ENCODE measurements around the gene EPS15. TPM values are rescaled to one million over a fixed set of nuclear protein-coding genes. Genes with fewer than 3 reads are reported as not detected.

Gene EPS15
- polyA plus RNA-seq, 1 donor (not counting 4 experiments of a cell fraction or from before 2014, with no cell fraction given) = 33.2 TPM

GRCh38 chr1:51425273-51425672 lies 93.8 kb downstream of the EPS15 start:
- H3K4me2 ChIP-seq (ENCODE audit: control insufficient read depth, extremely low read depth, insufficient read depth, low read depth, low read length) = no peak overlapping the region
- FAIRE-seq (no peak), DNase-seq (ENCODE audit: low read depth, low spot score) (no peak)
- no peaks in the 10 kb centered on the region for H3K79me2 ChIP-seq (ENCODE audit: control insufficient read depth, insufficient read depth, low read length)
- H3K27ac ChIP-seq (ENCODE audit: control insufficient read depth, insufficient read depth, low read length) = no peak overlapping the region
- H3K4me3 ChIP-seq (ENCODE audit: control insufficient read depth in 2 of 3, extremely low read depth in 1 of 3, insufficient read depth in 2 of 3, low read depth in 1 of 3, low read length in 3 of 3) = no peak overlapping the region
- H2AFZ ChIP-seq (ENCODE audit: control insufficient read depth, low read length) = no peak overlapping the region
- no peaks in the 10 kb centered on the region for H3K9me3 ChIP-seq (ENCODE audit: control insufficient read depth, low read depth, low read length)
- TF ChIP-seq CTCF (optimal IDR thresholded peaks at IDR 0.05 in 1 of 3, IDR thresholded peaks at IDR 0.05 in 1 of 3, conservative IDR thresholded peaks at IDR 0.05 in 1 of 3; ENCODE audit: extremely low read depth in 1 of 3, insufficient read depth in 2 of 3, low read length in 3 of 3) = no peak
- no peak for TF ChIP-seq EZH2 (IDR thresholded peaks at IDR 0.05; ENCODE audit: low read length)
- dilution Hi-C loops (cut with MboI; ENCODE audit: extremely low pct_ligation_motif_present, low sequenced_read_pairs) = no loop called here
- H3K9ac ChIP-seq (ENCODE audit: control insufficient read depth, extremely low read depth, insufficient read depth, low read length) = no peak overlapping the region
- H4K20me1 ChIP-seq (ENCODE audit: control insufficient read depth, extremely low read depth, insufficient read depth, low read length) = no peaks in the 10 kb centered on the region
- peaks cover 5 to 16% of the 10 kb centered on the region in 2 experiments for H3K36me3 ChIP-seq (ENCODE audit: control insufficient read depth in 2 of 2, extremely low read depth in 1 of 2, insufficient read depth in 2 of 2, low read length in 2 of 2)
- no peaks in the 10 kb centered on the region for H3K27me3 ChIP-seq (ENCODE audit: control insufficient read depth, extremely low read depth, insufficient read depth, low read length)
- H3K4me1 ChIP-seq (ENCODE audit: control insufficient read depth, extremely low read depth, insufficient read depth, low read length) = peaks cover 2% of the 10 kb centered on the region
- no peaks in the 10 kb centered on the region for H3K9me1 ChIP-seq (ENCODE audit: control insufficient read depth, extremely low read depth, insufficient read depth, low read length)

- Histone ChIP-seq H3K9me3 (ENCODE audit: control insufficient read depth, low read depth, low read length) (no peaks in the 10 kb centered on the region), H3K9ac (ENCODE audit: control insufficient read depth, extremely low read depth, insufficient read depth, low read length) (no peak overlapping the region), H3K9me1 (ENCODE audit: control insufficient read depth, extremely low read depth, insufficient read depth, low read length) (no peaks in the 10 kb centered on the region), H3K36me3 (ENCODE audit: control insufficient read depth in 2 of 2, extremely low read depth in 1 of 2, insufficient read depth in 2 of 2, low read length in 2 of 2) (peaks cover 0 to 8% of the 10 kb centered on the region in 2 experiments), H3K4me3 (ENCODE audit: control insufficient read depth in 2 of 3, extremely low read depth in 1 of 3, insufficient read depth in 2 of 3, low read depth in 1 of 3, low read length in 3 of 3) (no peak overlapping the region), H3K79me2 (ENCODE audit: control insufficient read depth, insufficient read depth, low read length) (no peaks in the 10 kb centered on the region), H3K27ac (ENCODE audit: control insufficient read depth, insufficient read depth, low read length) (no peak overlapping the region), H3K4me2 (ENCODE audit: control insufficient read depth, extremely low read depth, insufficient read depth, low read depth, low read length) (no peak overlapping the region), H4K20me1 (ENCODE audit: control insufficient read depth, extremely low read depth, insufficient read depth, low read length) (no peaks in the 10 kb centered on the region), H2AFZ (ENCODE audit: control insufficient read depth, low read length) (no peak overlapping the region), H3K27me3 (ENCODE audit: control insufficient read depth, extremely low read depth, insufficient read depth, low read length) (no peaks in the 10 kb centered on the region), H3K4me1 (ENCODE audit: control insufficient read depth, extremely low read depth, insufficient read depth, low read length) (peaks cover 2% of the 10 kb centered on the region)
- DNase-seq (ENCODE audit: low read depth, low spot score) (no peak), FAIRE-seq (no peak)
- TF ChIP-seq EZH2 (IDR thresholded peaks at IDR 0.05; ENCODE audit: low read length) = no peak
- no peak for TF ChIP-seq CTCF (optimal IDR thresholded peaks at IDR 0.05 in 1 of 3, IDR thresholded peaks at IDR 0.05 in 1 of 3, conservative IDR thresholded peaks at IDR 0.05 in 1 of 3; ENCODE audit: extremely low read depth in 1 of 3, insufficient read depth in 2 of 3, low read length in 3 of 3)
- dilution Hi-C loops (cut with MboI; ENCODE audit: extremely low pct_ligation_motif_present, low sequenced_read_pairs) = no loop called here
These were observed 95.8 kb downstream of the EPS15 start for GRCh38 chr1:51423073-51423821.

Data from keratinocyte (primary cell).